ENCODE measurements around the gene KPNA6. TPM values are rescaled to one million over a fixed set of nuclear protein-coding genes. Genes with fewer than 3 reads are reported as not detected.
A peak's percentile ranks its signal among the peaks of the same experiment; 100 is the strongest.

KPNA6 gene
- total and polyA plus RNA-seq, 9 of the 15 experiments (the other 6 are each of a cell fraction or from before 2014, with no cell fraction given): 20.1 to 54.6 (median 32.2) TPM

DNA sequence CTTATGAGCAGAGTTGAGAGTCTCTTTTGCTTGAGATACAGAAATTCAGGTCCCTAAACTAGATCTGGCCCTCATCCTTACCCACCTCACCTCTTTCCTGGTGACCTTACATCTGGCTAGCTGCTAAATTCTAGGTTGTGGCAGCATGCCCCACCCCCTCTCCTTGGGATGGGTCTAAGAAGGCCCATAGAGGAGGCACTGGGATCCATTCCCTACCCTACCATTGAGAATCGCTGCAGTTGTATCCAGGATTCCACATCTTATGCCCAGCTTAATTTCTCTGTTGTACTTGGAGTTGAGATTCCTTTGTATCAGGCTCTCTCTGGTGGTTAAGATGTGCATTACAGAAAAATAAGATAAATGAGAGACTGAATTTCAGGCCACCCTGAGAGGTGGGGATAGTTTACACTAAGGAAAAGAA, 44.6 kb upstream of the KPNA6 start (continued):
- TF ChIP-seq, protein P1, sequence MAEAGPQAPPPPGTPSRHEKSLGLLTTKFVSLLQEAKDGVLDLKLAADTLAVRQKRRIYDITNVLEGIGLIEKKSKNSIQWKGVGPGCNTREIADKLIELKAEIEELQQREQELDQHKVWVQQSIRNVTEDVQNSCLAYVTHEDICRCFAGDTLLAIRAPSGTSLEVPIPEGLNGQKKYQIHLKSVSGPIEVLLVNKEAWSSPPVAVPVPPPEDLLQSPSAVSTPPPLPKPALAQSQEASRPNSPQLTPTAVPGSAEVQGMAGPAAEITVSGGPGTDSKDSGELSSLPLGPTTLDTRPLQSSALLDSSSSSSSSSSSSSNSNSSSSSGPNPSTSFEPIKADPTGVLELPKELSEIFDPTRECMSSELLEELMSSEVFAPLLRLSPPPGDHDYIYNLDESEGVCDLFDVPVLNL (CRISPR knock-in tag; IDR thresholded peaks at IDR 0.05; ENCODE audit: low read depth): no peak
- TF ChIP-seq FOS (IDR thresholded peaks at IDR 0.05; ENCODE audit: extremely low read depth, insufficient read length): no peak
- TF ChIP-seq CHD2 (IDR thresholded peaks at IDR 0.05; ENCODE audit: low read depth, low read length): no peak
- no peak for TF ChIP-seq ZNF146 (CRISPR knock-in tag; IDR thresholded peaks at IDR 0.05; ENCODE audit: unreplicated experiment)
- TF ChIP-seq, protein P2, sequence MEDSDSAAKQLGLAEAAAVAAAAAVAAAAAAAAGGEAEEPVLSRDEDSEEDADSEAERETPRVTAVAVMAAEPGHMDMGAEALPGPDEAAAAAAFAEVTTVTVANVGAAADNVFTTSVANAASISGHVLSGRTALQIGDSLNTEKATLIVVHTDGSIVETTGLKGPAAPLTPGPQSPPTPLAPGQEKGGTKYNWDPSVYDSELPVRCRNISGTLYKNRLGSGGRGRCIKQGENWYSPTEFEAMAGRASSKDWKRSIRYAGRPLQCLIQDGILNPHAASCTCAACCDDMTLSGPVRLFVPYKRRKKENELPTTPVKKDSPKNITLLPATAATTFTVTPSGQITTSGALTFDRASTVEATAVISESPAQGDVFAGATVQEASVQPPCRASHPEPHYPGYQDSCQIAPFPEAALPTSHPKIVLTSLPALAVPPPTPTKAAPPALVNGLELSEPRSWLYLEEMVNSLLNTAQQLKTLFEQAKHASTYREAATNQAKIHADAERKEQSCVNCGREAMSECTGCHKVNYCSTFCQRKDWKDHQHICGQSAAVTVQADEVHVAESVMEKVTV (CRISPR knock-in tag; IDR thresholded peaks at IDR 0.05): peak; percentile 72
- TF ChIP-seq, protein P3, sequence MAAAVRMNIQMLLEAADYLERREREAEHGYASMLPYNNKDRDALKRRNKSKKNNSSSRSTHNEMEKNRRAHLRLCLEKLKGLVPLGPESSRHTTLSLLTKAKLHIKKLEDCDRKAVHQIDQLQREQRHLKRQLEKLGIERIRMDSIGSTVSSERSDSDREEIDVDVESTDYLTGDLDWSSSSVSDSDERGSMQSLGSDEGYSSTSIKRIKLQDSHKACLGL (CRISPR knock-in tag; IDR thresholded peaks at IDR 0.05; ENCODE audit: borderline replicate concordance, poor library complexity, severe bottlenecking): no peak
- TF ChIP-seq TBL1XR1 (IDR thresholded peaks at IDR 0.05; ENCODE audit: low read length in 2 of 2): no peak
- TF ChIP-seq TRIM28 (IDR thresholded peaks at IDR 0.05): no peak
- no peak for TF ChIP-seq TCF7L2 (IDR thresholded peaks at IDR 0.05; ENCODE audit: low read depth, low read length)
- no peak for TF ChIP-seq EWSR1 (IDR thresholded peaks at IDR 0.05; ENCODE audit: borderline replicate concordance, low read depth, partially characterized antibody)
- TF ChIP-seq POLR2B (IDR thresholded peaks at IDR 0.05; ENCODE audit: low read depth, partially characterized antibody): no peak
- TF ChIP-seq, protein P4, sequence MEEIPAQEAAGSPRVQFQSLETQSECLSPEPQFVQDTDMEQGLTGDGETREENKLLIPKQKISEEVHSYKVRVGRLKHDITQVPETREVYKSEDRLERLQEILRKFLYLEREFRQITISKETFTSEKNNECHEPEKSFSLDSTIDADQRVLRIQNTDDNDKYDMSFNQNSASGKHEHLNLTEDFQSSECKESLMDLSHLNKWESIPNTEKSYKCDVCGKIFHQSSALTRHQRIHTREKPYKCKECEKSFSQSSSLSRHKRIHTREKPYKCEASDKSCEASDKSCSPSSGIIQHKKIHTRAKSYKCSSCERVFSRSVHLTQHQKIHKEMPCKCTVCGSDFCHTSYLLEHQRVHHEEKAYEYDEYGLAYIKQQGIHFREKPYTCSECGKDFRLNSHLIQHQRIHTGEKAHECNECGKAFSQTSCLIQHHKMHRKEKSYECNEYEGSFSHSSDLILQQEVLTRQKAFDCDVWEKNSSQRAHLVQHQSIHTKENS (CRISPR knock-in tag; IDR thresholded peaks at IDR 0.05): no peak
- no peak for TF ChIP-seq ZFP1 (CRISPR knock-in tag; IDR thresholded peaks at IDR 0.05)
- TF ChIP-seq CEBPG (CRISPR knock-in tag; IDR thresholded peaks at IDR 0.05): no peak
- no peak for TF ChIP-seq CEBPG (tag; conservative IDR thresholded peaks at IDR 0.05 in 1 of 2, IDR thresholded peaks at IDR 0.05 in 1 of 2)
- no peak for TF ChIP-seq MXI1 (IDR thresholded peaks at IDR 0.05; ENCODE audit: low read depth, low read length)
- peak; percentile 37; the same call in 1 of the 2 replicates for TF ChIP-seq CTBP1 (IDR thresholded peaks at IDR 0.05; ENCODE audit: borderline replicate concordance)
- no peak for TF ChIP-seq NCOA4 (IDR thresholded peaks at IDR 0.05; ENCODE audit: partially characterized antibody)
- TF ChIP-seq ZC3H4 (CRISPR knock-in tag; IDR thresholded peaks at IDR 0.05; ENCODE audit: borderline replicate concordance): no peak
- no peak for TF ChIP-seq MEIS2 (IDR thresholded peaks at IDR 0.05; ENCODE audit: partially characterized antibody)
- TF ChIP-seq, protein P5, sequence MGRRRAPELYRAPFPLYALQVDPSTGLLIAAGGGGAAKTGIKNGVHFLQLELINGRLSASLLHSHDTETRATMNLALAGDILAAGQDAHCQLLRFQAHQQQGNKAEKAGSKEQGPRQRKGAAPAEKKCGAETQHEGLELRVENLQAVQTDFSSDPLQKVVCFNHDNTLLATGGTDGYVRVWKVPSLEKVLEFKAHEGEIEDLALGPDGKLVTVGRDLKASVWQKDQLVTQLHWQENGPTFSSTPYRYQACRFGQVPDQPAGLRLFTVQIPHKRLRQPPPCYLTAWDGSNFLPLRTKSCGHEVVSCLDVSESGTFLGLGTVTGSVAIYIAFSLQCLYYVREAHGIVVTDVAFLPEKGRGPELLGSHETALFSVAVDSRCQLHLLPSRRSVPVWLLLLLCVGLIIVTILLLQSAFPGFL (CRISPR knock-in tag; IDR thresholded peaks at IDR 0.05): no peak
- no peak for TF ChIP-seq BCL6 (CRISPR knock-in tag; IDR thresholded peaks at IDR 0.05)
- no peak for TF ChIP-seq NCOA2 (IDR thresholded peaks at IDR 0.05; ENCODE audit: partially characterized antibody in 2 of 2)
- TF ChIP-seq CSDE1 (IDR thresholded peaks at IDR 0.05): no peak
- no peak for TF ChIP-seq BMI1 (IDR thresholded peaks at IDR 0.05; ENCODE audit: low read length)
- TF ChIP-seq ZNF212 (CRISPR knock-in tag; IDR thresholded peaks at IDR 0.05): no peak
- no peak for TF ChIP-seq SNRNP70 (optimal IDR thresholded peaks at IDR 0.05; ENCODE audit: low read depth, low read length)
